EH (cell line): ENCODE measurements around the gene MYH6.
A peak's percentile ranks its signal among the peaks of the same experiment; 100 is the strongest.

Experiments used
- DNase-seq: peaks from one replicate; pipeline ENCODE4 v3.0.0-alpha.2; 2015; ENCODE audit warnings: low read depth

The MYH6 gene

DNA sequence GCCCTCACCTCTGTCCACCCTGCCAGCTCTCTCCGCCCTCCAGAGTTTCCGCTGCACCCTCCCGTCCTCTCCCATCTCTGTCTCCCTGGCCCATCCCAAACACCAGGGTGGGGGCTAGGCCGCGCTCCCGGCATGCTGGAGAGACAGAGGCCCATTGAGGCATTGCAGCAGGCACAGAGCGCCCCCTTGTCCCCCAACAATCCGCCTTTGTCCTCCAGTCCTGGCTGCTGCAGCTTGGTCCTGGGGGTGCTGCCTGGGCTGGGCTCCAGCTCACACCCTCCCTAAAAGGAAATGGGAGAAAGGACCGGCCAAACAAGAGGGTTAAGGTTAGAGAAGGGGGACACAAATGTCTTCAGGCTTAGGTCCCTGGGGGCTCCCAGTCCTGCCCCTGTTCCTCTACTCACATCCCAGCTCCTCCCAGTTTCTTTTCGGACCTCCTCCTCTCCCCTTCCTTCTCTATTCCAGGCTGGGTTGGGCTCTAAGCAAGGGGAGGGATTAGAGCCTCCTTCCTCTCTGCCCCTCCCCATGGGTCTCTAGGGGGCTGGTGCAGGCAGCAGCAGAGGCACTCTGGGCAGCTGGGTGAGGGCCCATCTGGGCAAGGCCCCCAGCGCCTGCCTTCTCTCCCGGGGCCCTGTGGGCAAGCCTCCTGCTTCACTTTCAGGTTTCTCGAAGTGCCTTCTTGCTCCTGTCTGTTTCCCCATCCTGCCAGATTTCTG, 31.4 kb downstream of the MYH6 start, which contains the start of gene CMTM5:
TSS of gene CMTM5 (plus strand) at position 565 of the 716 bp plus-strand sequence. CDS start 206 bp downstream, outside the sequence.
- DNase-seq: no peak

DNA sequence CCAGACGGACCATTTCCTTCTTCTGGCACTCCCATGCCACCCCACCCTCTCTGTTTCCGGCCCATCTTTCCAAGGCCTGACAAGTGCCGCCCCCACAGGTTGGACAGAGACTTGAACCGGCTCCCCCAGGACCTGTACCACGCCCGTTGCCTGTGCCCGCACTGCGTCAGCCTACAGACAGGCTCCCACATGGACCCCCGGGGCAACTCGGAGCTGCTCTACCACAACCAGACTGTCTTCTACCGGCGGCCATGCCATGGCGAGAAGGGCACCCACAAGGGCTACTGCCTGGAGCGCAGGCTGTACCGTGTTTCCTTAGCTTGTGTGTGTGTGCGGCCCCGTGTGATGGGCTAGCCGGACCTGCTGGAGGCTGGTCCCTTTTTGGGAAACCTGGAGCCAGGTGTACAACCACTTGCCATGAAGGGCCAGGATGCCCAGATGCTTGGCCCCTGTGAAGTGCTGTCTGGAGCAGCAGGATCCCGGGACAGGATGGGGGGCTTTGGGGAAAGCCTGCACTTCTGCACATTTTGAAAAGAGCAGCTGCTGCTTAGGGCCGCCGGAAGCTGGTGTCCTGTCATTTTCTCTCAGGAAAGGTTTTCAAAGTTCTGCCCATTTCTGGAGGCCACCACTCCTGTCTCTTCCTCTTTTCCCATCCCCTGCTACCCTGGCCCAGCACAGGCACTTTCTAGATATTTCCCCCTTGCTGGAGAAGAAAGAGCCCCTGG, 32.4 kb downstream of the MYH6 start:
- DNase-seq: no peak

DNA sequence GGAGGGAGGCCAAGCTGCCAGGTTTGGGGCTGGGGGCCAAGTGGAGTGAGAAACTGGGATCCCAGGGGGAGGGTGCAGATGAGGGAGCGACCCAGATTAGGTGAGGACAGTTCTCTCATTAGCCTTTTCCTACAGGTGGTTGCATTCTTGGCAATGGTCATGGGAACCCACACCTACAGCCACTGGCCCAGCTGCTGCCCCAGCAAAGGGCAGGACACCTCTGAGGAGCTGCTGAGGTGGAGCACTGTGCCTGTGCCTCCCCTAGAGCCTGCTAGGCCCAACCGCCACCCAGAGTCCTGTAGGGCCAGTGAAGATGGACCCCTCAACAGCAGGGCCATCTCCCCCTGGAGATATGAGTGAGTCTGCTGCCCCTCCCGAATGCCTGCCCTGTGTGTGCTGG, 35.0 kb downstream of the MYH6 start:
- DNase-seq: no peak

DNA sequence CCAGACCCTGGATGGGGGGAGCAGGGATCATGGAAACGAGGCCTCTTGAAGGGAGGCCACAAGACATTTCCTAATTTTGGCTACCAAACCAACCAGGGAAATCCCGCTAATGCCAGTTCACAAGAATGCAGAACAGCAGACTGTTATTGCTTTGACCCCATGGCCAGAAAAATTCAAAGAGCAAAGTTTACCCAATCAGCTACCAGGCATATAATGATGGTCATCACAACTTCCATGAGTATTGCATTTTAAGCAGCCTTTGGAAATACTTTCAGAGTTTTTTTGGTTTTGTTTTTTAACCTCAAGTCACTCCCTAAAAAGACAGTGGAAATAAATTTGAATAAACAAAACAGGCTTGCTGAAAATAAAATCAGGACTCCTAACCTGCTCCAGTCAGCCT, 35.6 kb downstream of the MYH6 start, which contains the start of gene IL25:
TSS of gene IL25 (plus strand) at position 301 of the 400 bp plus-strand sequence.
- DNase-seq: no peak

DNA sequence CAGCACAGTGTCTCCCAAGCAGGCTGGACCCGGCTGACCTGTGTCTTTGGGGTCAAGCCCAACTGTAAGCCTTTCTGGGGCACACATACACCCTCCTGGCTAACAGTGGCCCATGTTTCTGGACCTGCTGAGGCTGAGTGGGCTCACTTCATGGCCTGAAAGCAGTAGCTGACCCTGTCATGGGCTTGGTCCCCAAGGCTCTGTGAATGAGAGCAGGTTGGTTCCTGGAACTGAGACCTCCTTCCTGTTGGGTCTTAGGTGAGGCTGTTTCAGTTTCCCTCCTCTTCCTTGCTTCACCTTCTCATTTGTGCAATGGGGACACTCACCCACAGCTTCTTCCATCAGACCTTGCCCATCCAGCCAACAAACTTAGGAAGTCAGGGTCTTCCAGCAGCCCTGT, 36.2 kb downstream of the MYH6 start:
- no peak for DNase-seq

DNA sequence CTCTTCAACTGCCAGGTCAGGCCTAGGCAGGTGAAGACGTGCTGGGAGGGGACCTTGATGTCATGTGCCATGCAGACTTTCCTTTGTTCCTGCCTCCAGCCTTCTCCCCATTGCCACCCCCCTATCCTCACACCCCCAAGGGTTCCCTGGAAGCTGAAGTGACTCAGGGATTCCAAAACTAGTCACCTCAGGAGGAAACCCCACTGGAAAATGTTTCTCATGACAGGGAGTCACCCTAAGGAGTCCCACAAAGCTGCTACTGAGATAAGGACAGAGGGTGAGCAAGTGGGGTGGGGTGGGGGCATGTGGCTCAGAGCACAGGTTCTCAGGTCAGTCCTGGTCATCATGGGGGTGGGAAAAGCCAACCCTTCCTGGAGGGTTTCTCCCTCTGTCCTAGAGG, 37.9 kb downstream of the MYH6 start:
- DNase-seq: no peak

DNA sequence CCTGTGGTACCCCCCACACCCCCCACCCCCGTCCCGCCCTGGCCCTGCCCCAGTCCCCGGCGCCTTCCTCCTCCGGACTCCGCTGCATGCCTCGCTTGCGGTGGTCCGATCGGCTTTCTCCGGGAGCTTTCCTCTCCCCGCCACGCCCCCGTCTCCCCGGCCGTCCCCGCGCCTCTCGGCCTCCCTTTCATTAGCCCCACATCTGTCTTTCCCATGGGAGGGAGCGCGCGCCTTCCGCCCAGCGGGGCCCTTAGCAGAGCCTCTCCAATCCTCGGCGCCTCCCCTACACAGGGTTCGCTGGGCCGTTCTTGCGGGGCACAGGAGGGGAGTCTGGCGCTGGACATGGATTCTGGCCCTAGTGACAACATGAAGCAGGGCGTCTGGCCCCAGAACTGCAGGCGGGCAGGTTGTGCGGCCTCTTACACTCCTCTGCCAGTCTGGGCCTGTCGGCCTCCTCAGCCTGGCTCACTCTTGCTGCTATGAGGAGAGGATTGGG, 41.6 kb downstream of the MYH6 start:
- DNase-seq: peak; percentile 79

DNA sequence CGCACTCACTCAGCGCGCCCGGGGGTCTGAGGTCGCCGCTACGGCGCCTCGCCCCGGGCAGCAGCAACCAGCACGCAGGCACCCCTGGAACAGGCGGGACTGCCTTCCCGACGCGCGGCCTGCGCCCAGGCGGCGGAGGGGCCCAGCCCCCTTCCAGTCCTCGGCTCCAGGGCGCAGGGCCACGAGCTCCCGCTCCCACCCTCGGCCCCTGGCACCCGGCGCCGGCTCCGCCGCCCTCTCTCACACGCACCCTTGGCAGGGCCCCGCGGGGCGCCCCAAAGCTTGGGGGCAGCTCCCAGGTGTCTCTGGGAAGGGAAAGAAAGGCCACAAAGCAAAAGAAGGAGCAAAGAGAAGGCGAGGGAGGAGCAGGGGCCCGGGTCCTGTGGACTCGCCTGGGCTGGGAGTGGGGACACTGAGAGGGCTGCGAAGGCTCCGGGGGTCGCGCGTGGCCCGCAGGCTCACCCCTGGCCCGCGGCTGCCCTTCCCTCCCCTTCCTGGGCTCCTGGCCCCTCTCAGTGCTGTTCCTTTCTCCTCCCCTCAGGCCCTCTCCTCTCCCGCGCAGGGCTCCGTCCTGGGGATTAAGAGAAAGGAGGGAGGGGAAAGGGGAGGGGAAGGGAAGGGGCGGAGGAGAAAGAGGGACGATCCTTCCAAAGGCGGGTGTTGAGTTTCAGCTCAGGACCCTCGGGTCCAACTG, 42.2 kb downstream of the MYH6 start:
- DNase-seq: peak; percentile 77

DNA sequence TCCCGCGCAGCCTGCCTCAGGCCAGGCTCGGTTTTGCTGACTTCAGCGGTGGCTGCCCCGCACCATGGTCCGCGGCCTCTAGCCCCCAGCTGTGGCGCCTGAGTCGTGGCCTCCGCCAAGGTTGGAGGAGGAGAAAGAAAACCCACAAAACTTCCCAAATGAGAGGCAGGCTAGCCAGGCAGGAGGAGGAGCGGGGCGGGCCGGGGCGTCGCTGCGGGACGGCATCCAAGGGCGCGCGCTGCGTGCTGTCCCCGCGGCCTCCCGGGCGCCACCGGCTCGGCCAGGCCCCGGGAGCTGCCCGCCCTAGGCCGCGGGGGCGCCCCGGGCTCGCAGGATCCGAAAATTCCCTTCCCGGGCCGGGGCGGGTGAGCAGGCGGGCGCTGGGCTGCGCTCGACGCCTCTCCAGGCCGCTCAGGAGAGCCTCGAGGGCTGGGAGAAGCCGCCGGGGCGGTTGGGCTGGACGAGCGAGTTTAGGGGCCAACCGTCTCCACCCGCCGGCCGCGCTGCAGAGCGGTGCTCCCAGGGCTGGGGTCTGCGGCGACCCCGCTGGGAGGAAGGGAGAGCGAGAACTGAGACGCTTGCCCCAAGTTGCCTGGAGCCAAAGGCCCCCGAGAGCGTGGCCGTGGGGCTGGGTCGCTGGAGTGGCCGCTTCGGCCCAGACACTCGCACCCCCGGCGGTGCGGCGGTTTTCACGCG, 42.9 kb downstream of the MYH6 start, which contains the start of gene EFS:
TSS of gene EFS (minus strand) at position 137 of the 696 bp plus-strand sequence. CDS start 147 bp downstream, outside the sequence.
- DNase-seq: peak; percentile 62

DNA sequence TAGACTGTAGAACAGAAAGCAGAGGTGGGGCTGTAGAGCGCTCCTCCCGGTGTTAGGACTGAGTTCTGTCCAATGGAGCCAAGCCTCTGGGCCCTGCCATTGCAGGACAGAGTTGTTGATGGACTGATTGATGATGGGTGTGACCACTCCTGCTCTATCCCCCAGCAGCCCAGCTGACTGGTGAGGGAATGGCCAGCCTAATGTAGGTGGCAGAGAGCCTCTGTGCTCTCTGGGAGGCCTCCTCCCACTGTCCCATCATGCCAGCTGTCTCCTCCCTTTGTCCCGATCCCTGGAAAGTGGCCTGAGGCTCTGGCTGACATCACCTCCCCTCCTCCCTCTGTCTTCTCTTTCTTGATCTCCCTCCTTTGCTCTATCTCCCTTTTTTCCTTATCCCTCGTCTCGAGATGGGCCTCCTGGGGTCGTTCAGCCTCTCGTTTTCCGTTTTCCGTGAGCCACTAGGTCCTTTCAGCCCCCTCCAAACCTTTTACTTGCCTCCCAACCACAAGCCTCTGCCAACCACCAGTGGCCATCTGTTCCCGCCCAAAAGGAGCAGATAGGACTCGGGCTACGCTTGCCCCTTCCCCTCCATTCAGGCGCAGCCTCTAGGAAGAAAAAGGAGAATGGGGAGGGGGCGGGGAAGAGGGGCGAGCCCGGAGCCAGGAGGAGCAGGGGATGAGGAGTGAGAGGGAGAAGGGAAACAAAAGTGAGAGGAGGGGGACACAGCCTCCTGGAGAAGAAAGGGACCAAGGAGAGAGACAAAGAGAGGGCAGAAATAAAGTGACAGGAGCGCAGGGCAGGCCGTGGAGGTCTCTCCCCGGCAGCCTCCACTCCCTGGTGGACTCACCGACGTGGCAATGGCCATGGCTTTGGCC, 43.7 kb downstream of the MYH6 start:
- peak; percentile 78 for DNase-seq

DNA sequence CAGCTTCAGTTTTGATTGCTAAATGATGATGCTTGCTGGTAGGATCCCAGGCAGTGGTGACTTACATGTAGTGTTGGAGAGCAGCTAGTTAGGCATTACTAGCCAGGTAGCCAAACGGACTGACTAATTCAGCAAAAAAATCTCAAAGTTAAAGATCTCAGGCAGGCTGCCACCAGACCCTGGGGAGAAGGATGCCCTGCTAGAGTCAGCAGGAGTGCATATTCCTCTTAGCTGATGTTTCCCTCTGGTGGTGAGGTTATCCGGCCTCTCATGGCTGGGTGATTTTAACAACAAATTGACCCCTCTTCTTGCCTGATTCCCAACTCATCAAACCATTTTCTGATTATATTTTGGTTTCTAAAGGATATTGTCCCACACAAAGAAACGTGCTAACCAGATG, 45.9 kb downstream of the MYH6 start:
- peak; percentile 41 for DNase-seq

DNA sequence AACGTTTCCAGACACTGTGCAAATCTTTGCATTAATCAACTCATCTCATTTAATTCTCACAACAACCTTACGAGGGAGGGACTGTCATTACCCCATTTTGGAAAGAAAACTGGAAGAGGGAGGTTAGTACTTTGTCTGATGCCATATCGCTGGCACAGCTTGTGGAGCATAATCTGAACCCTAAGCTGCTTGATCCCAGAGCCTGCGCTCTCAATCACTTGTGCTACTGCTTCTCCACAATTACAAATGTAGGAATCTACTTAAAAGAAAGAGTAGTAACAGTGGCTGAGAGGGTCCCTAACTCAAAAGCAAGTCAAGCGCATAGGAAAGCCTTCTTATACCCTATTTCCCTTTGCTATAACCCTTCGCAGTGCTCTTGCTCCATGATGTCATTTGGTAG, 46.3 kb downstream of the MYH6 start:
- DNase-seq: no peak

DNA sequence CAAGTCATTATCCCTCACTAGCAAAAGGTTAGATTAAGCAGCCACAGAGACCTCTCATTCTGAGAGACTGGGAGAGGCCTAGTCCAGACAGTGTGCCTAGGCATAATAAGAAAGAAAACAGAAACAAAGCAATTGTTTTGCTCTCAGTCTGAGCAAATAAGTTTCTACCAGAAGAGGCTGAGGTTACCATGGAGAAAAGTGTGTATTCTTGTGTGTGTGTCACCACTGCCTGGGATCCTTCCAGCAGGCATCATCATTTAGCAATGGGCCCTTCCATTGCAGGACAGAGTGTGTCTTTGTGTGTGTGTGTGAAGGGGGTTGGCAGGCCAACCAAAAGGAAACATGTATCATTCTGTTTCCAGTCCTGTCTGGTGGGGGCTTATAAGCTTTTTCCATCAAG, 46.8 kb downstream of the MYH6 start:
- peak; percentile 55 for DNase-seq

DNA sequence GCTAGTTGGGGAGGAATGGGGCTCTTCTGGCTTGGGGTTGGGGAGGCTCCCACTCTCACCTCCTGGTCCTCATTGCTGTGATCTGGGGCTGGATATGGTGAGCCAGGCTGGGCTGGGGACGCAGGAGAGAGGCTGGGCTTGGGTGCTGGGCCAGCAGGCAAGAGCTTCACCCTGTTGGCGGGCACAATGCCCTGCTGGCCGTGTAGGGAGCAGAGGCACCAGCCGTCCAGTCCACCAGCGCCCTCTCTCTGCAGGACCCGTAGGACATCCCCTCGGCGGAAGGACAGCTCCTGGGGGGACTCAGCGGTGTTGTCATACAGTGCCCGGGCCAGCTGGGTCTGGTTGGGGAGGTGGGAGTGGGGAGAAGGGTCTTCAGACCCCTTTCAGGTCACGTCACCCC, 47.6 kb downstream of the MYH6 start:
- no peak for DNase-seq

DNA sequence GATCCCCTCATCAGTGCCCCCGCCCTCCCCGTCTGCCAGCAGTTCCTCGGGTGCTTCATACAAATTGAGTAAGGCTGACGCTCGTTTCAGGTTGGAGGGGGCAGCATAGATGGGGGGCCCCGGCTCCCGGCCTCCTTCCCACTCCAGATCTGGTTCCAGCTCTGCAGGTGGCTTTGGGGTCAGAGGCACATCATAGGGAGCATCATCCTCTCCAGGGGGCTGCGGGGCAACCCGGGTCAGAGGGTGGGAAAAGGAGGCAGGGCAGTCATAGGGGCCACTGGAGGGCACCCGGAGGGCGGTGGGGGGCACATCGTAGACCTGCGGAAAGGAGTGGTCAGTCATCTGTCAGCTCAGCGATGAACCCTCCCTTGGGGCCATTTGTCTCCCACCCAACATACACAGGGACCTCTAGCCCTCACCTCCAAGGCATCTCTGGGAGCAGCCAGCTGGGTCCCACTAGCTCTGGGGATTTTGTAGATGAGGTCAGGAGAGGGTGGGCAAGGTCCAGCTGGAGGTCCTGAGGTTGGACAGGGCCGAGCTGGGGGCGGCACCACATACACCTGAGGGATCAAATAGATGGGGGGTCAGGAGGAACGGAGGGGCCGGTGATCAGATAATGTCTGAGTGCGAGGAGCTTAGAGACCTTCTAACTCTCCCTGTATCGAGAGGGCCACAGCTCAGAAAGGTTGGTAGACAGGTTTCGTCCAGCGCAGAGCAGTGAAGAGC, 48.2 kb downstream of the MYH6 start:
- DNase-seq: no peak

DNA sequence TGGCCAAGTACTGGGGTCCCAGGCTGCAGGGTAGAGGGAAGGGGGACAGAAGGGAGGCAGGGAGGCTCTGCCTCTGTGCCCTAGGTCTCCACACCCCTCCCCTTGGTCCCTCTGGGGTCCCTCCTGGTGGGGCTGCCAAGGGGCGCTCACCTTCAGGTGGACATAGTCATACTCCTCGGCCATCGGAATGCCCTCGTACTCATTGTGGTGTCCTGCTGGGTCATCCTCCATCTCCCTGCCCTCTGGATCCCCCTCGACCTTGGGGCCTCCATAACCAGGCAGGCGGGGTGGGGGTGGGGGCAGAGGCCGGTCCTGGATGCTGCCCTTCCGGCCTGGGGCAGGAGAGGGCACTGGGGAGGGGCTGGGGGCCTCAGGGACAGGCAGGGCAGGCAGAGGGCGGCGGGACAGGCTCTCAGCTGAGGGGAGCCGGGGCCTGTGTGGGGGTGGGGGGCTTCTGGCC, 48.9 kb downstream of the MYH6 start:
- no peak for DNase-seq

DNA sequence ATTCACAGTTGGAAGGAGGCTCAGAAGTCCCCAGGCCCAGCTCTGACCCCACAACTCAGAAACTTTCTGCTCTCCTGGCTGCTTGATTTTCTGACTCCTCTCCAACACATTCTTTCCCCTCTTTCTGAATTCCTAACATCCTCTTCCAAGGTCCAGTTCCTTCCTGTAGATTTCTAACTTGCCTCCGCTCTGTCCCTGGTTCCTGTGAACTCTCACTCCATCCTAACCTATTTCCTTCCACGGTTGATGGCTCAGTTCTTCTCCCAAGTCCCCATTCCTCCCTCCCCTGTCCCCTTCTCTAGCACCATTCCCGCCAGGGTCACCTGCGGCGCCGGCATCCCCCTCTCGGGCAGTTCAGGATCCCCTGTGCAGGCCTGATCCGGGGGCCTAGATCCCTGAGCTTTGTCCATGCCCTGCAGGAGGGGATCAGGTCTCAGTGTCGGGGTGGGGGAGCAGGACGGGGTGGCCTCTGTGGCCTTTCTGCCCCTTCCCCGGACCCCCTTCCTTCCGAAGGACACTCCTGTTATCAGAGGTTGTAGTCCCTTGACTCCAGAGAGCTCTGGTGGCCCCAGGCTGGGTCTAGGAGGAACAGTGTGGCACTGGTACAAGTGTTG, 49.4 kb downstream of the MYH6 start:
- no peak for DNase-seq

DNA sequence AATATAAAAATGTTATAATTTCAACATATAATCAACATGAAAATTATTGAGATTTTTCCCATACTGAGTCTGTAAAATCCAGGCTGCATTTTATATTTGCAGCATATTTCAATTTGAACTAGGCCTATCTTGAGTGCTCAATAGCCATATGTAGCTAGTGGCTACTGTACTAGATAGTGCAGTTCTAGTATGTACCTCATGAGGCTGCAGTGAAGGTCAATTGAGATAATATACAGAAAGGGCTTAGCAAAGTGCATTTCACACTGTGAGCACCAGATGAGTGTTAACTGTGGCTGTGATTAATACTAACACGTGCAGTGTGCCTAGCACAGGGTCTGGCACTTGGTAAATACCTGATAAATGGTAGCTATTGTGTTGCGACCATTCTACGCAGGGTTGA, 50.0 kb downstream of the MYH6 start:
- no peak for DNase-seq

DNA sequence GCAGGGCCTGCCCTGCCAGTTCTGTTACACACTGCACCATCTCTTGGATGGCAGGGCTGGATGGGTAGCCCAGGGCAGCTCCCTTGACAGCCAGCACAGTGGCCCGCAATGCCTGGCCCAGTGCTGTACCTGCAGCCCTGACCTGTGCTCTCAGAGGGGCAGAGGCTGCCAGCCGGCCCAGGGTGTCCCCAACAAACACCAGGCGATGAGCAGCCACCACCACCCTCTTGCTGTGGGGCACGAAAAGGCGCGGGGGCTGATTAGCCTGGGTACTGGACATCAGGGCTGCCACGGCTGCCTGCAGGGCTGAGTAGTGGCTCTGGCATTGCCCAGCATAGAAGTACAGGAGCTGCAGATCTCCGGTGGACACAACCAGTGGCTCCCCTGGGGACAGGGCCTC, 50.8 kb downstream of the MYH6 start:
- no peak for DNase-seq

DNA sequence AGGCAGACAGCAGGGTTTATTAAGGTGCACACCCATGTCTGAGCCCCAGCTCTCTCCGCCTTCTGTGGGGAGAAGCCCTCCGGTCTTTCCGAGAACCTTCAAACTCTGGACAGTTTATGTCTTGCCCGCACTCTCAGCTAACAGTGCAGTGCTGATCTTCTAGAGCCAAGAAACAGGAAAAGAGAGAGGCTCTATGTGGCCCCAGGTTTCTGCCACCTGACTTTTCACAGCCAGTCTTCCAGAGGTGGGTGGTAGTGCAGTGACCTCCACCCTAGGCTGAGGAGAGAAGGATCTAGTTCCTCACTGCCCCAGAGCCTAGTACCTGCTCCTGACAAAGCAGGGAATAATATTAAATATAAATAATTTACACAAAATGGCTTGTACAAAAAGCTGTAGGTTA, 51.4 kb downstream of the MYH6 start:
- DNase-seq: no peak
